Measurements from ENCODE around the gene HECTD2.
"Not testable (repeated sequence)": the region's sequence is repeated elsewhere in the genome, so short reads cannot be mapped to it uniquely, and the experiment has no call there.

The HECTD2 gene

DNA sequence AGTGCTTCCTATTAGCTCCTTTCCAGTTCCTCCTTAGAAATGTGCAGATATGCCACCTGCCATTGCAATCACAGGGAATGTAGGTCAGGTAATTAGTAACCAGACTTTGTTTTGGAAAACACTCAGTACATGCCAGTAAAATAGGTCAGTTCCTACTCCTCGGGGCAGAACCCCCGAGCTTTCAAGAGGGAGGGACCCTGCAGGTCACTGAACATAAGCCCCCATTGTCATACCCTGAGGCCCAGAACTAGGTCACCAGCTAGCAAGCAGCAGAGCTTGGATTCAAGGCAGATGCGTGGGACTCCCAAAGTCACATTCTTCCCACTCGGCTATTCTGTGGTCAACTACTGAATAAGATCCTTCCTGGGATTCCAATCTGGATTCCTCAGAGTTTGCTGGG is 117.9 kb downstream of the HECTD2 start:
- TF ChIP-seq, protein P1, sequence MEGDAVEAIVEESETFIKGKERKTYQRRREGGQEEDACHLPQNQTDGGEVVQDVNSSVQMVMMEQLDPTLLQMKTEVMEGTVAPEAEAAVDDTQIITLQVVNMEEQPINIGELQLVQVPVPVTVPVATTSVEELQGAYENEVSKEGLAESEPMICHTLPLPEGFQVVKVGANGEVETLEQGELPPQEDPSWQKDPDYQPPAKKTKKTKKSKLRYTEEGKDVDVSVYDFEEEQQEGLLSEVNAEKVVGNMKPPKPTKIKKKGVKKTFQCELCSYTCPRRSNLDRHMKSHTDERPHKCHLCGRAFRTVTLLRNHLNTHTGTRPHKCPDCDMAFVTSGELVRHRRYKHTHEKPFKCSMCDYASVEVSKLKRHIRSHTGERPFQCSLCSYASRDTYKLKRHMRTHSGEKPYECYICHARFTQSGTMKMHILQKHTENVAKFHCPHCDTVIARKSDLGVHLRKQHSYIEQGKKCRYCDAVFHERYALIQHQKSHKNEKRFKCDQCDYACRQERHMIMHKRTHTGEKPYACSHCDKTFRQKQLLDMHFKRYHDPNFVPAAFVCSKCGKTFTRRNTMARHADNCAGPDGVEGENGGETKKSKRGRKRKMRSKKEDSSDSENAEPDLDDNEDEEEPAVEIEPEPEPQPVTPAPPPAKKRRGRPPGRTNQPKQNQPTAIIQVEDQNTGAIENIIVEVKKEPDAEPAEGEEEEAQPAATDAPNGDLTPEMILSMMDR (IDR thresholded peaks at IDR 0.05; ENCODE audit: low read depth, low read length), result no peak
- TF ChIP-seq EZH2phosphoT487 (IDR thresholded peaks at IDR 0.05; ENCODE audit: low read depth), result no peak
- H2AFZ ChIP-seq (ENCODE audit: low read depth, low read length), result no peak overlapping the region
- no peaks in the 10 kb centered on the region for H3K36me3 ChIP-seq (replicated peaks; ENCODE audit: low read depth, low read length)
- H3K9ac ChIP-seq (ENCODE audit: low read length), result no peak overlapping the region
- H3K27ac ChIP-seq (ENCODE audit: low read length), result no peak overlapping the region
- no peaks in the 10 kb centered on the region for H3K9me3 ChIP-seq (ENCODE audit: insufficient read depth, low read length)
- H3K4me1 ChIP-seq (ENCODE audit: low read length), result no peaks in the 10 kb centered on the region
- no peaks in the 10 kb centered on the region for H3K79me2 ChIP-seq (ENCODE audit: low read length)
- H3K4me2 ChIP-seq (ENCODE audit: low read length), result no peak overlapping the region
- no peak overlapping the region for H3K4me3 ChIP-seq (ENCODE audit: low read length)
- no peaks in the 10 kb centered on the region for H3K27me3 ChIP-seq (ENCODE audit: low read depth, low read length)
- no peaks in the 10 kb centered on the region for H4K20me1 ChIP-seq (ENCODE audit: insufficient read depth, low read length)

DNA sequence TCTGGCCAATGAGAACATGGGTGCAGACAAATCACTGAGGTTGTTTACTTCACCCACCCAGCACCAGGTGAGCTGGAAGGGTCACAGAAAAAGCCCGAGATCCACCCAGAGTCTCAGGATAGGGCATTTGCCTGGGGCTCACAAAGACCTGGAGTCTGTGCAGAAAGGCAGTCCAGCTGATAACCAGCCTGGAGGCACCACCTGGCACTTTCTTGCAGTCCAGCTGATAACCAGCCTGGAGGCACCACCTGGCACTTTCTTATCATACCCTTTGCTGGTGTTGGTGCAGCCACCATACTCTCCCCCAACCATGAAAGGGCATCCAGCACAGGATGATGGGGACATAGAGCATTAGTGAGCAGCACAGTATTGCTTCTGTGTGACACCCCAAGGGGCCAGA is 118.6 kb downstream of the HECTD2 start:
- no peaks in the 10 kb centered on the region for H3K36me3 ChIP-seq (replicated peaks; ENCODE audit: low read depth, low read length)
- no peaks in the 10 kb centered on the region for H3K79me2 ChIP-seq (ENCODE audit: low read length)
- H3K4me3 ChIP-seq (ENCODE audit: low read length), result no peak overlapping the region
- no peaks in the 10 kb centered on the region for H3K27me3 ChIP-seq (ENCODE audit: low read depth, low read length)
- H3K27ac ChIP-seq (ENCODE audit: low read length), result no peak overlapping the region
- no peak for TF ChIP-seq EZH2phosphoT487 (IDR thresholded peaks at IDR 0.05; ENCODE audit: low read depth)
- TF ChIP-seq, protein P1 (IDR thresholded peaks at IDR 0.05; ENCODE audit: low read depth, low read length), result no peak
- H3K9ac ChIP-seq (ENCODE audit: low read length), result no peak overlapping the region
- H3K4me2 ChIP-seq (ENCODE audit: low read length), result no peak overlapping the region
- H2AFZ ChIP-seq (ENCODE audit: low read depth, low read length), result no peak overlapping the region
- H4K20me1 ChIP-seq (ENCODE audit: insufficient read depth, low read length), result no peaks in the 10 kb centered on the region
- H3K4me1 ChIP-seq (ENCODE audit: low read length), result no peaks in the 10 kb centered on the region
- no peaks in the 10 kb centered on the region for H3K9me3 ChIP-seq (ENCODE audit: insufficient read depth, low read length)

GRCh38 chr10:91534789-91535188 is 124.6 kb downstream of the HECTD2 start:
- not testable (repeated sequence) for H3K4me3 ChIP-seq (ENCODE audit: low read length); H3K9ac ChIP-seq (ENCODE audit: low read length); H3K4me1 ChIP-seq (ENCODE audit: low read length); H2AFZ ChIP-seq (ENCODE audit: low read depth, low read length); H3K4me2 ChIP-seq (ENCODE audit: low read length); H4K20me1 ChIP-seq (ENCODE audit: insufficient read depth, low read length); H3K27ac ChIP-seq (ENCODE audit: low read length); H3K79me2 ChIP-seq (ENCODE audit: low read length); H3K27me3 ChIP-seq (ENCODE audit: low read depth, low read length); H3K36me3 ChIP-seq (replicated peaks; ENCODE audit: low read depth, low read length); H3K9me3 ChIP-seq (ENCODE audit: insufficient read depth, low read length)

DNA sequence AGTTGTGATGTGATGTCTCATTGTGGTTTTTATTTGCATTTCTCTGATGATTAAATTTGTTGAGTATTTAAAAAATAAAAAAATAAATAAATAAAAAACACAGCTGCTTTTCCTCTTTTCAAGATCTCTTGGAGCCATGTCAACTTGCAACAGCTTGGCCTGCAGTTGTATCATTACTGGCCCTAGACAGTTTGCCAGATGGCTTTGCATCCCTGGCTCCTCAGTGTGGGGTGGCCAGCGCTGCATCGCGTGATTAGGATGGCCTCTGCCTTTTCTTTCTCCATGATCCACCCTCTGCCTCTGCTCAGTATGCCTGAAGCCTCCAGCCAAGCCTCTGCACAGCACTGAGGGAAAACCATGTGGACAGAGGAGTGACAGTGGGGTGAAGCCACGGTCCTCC is 126.0 kb downstream of the HECTD2 start:
- Histone ChIP-seq H3K36me3 (replicated peaks; ENCODE audit: low read depth, low read length) (no peaks in the 10 kb centered on the region), H2AFZ (ENCODE audit: low read depth, low read length) (no peak overlapping the region), H3K4me2 (ENCODE audit: low read length) (no peak overlapping the region), H3K4me1 (ENCODE audit: low read length) (peaks cover 17% of the 10 kb centered on the region), H3K9me3 (ENCODE audit: insufficient read depth, low read length) (no peaks in the 10 kb centered on the region), H3K79me2 (ENCODE audit: low read length) (no peaks in the 10 kb centered on the region), H3K9ac (ENCODE audit: low read length) (no peak overlapping the region), H3K4me3 (ENCODE audit: low read length) (no peak overlapping the region), H3K27ac (ENCODE audit: low read length) (no peak overlapping the region), H3K27me3 (ENCODE audit: low read depth, low read length) (no peaks in the 10 kb centered on the region), H4K20me1 (ENCODE audit: insufficient read depth, low read length) (no peaks in the 10 kb centered on the region)
- TF ChIP-seq, protein P1 (IDR thresholded peaks at IDR 0.05; ENCODE audit: low read depth, low read length), result no peak
- no peak for TF ChIP-seq EZH2phosphoT487 (IDR thresholded peaks at IDR 0.05; ENCODE audit: low read depth)

DNA sequence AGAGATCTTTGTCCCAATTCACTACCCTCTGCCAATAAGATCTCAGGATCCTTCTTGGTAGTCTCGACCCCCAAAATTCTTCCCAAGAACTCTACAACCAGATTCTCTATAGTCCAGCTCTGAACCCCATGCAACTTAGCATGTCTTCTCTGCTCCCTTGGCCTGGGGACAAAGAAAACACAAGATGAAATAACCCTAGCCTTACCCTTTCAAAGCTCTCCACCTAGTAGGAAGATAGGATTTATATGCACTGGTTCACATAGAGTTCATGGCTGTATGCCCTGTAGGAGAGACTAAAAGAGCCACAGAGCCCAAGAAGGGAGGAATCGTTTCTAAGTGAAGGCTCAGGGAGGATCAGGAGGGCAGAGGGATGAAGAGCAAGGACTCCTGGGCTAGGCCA is 126.6 kb downstream of the HECTD2 start:
- Histone ChIP-seq H3K9ac (ENCODE audit: low read length) (no peak overlapping the region), H3K9me3 (ENCODE audit: insufficient read depth, low read length) (no peaks in the 10 kb centered on the region), H3K27ac (ENCODE audit: low read length) (no peak overlapping the region), H4K20me1 (ENCODE audit: insufficient read depth, low read length) (no peaks in the 10 kb centered on the region), H3K79me2 (ENCODE audit: low read length) (no peaks in the 10 kb centered on the region), H2AFZ (ENCODE audit: low read depth, low read length) (no peak overlapping the region), H3K4me3 (ENCODE audit: low read length) (no peak overlapping the region), H3K27me3 (ENCODE audit: low read depth, low read length) (no peaks in the 10 kb centered on the region), H3K4me2 (ENCODE audit: low read length) (no peak overlapping the region), H3K36me3 (replicated peaks; ENCODE audit: low read depth, low read length) (no peaks in the 10 kb centered on the region), H3K4me1 (ENCODE audit: low read length) (peaks cover 17% of the 10 kb centered on the region)
- TF ChIP-seq EZH2phosphoT487 (IDR thresholded peaks at IDR 0.05; ENCODE audit: low read depth), result no peak
